Skeletal muscle tissue (tissue), 4 donors: ENCODE measurements around the gene ANKRA2. TPM values are rescaled to one million over a fixed set of nuclear protein-coding genes. Genes with fewer than 3 reads are reported as not detected.

ENCODE experiments used
- H3K27ac ChIP-seq: one replicate; pipeline ENCODE4 v1.7.0; 2013; ENCODE audit warnings: mild to moderate bottlenecking, low read depth, low read length, inconsistent platforms
- H3K27me3 ChIP-seq, 3 donors: one replicate each; pipeline ENCODE4 v1.7.0; 2013; ENCODE audit warnings: low read length in 3 of 3; ENCODE audit not compliant: control insufficient read depth in 3 of 3, insufficient read depth in 3 of 3
- H3K36me3 ChIP-seq, 3 donors: one replicate each; pipeline ENCODE4 v1.7.0; 2013; ENCODE audit warnings: low read length in 3 of 3; ENCODE audit not compliant: control insufficient read depth in 3 of 3, insufficient read depth in 3 of 3
- H3K4me1 ChIP-seq, 3 donors: one replicate each; pipeline ENCODE4 v1.7.0; 2013; ENCODE audit warnings: low read length in 3 of 3, mild to moderate bottlenecking in 3 of 3; ENCODE audit not compliant: control insufficient read depth in 3 of 3, insufficient read depth in 3 of 3
- H3K4me3 ChIP-seq, 3 donors: one replicate each; pipeline ENCODE4 v1.7.0; 2013; ENCODE audit warnings: low read length in 3 of 3
- H3K9ac ChIP-seq, 3 donors: one replicate each; pipeline ENCODE4 v1.7.0; 2013; ENCODE audit warnings: low read length in 3 of 3, mild to moderate bottlenecking in 3 of 3, moderate library complexity in 2 of 3, low read depth in 1 of 3
- H3K9me3 ChIP-seq, 3 donors: one replicate each; pipeline ENCODE4 v1.7.0; 2013; ENCODE audit warnings: low read length in 3 of 3; ENCODE audit not compliant: control insufficient read depth in 3 of 3
- total RNA-seq: library from RNA; depleted of rRNA; stranded (reverse); fragments of >200 nt; gene quantifications from one replicate; pipeline ENCODE4 v1.2.3, GENCODE V29; 2014
- donor health status: Osteomylitis.

Gene ANKRA2
- total RNA-seq, 1 donor from 2014 or later: 35.0 TPM

DNA sequence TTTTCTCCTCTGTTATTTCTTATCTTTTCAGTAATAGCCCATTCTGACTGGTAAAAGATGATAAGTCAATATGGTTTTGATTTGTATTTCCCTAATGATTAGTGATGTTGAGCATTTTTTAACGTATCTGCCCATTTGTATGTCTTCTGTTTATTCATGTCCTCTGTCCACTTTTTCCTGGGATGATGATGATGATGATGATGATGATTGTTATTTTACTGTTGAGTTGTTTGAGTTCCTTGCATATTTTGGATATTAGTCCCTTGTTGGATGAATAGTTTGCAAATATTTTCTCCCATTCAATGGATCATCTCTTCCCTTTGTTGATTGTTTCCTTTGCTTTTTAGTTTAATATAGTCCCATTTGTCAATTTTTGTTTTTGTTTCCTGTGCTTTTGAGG lies 27.1 kb upstream of the ANKRA2 start:
- Histone ChIP-seq H3K4me3 (no peak overlapping the region), H3K36me3 (no peaks in the 10 kb centered on the region), H3K4me1 (no peaks in the 10 kb centered on the region), H3K27me3 (no peaks in the 10 kb centered on the region), H3K9ac (no peak overlapping the region), H3K9me3 (no peaks in the 10 kb centered on the region), H3K27ac (no peak overlapping the region)

DNA sequence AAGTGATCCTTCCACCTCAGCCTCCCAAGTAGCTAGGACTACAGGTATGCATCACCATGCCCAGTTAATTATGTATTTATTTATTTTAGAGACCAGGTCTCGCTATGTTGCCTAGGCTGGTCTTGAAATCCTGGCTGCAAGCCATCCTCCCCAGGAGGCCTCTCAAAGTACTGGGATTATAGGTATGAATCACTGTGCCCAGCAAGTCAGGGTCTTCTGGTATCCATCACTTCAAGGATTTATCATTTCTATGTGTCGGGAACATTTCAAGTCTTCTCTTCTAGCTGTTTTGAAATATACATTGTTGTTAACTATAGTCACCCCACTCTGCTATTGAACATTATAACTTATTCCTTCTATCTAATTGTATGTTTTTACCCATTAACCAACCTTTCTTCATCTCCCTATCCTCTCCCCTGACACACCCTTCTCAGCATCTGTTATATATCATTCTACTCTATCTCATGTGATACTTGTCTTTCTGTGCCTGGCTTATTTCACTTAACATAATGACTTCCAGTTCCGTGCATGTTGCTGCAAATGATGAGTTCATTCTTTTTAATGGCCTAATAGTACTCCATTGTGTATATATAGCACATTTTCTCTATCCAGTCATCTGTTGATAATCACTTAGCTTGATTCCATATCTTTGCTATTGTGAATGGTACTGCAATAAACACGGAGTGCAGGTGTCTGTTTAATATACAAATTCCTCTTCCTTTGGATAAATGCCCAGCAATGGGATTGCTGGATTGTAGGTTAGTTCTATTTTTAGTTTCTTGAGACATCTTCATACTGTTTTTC lies 26.5 kb upstream of the ANKRA2 start:
- no peaks in the 10 kb centered on the region for H3K4me1 ChIP-seq
- H3K4me3 ChIP-seq: no peak overlapping the region
- no peaks in the 10 kb centered on the region for H3K36me3 ChIP-seq
- no peaks in the 10 kb centered on the region for H3K27me3 ChIP-seq
- no peaks in the 10 kb centered on the region for H3K9me3 ChIP-seq
- no peak overlapping the region for H3K27ac ChIP-seq
- no peak overlapping the region for H3K9ac ChIP-seq

DNA sequence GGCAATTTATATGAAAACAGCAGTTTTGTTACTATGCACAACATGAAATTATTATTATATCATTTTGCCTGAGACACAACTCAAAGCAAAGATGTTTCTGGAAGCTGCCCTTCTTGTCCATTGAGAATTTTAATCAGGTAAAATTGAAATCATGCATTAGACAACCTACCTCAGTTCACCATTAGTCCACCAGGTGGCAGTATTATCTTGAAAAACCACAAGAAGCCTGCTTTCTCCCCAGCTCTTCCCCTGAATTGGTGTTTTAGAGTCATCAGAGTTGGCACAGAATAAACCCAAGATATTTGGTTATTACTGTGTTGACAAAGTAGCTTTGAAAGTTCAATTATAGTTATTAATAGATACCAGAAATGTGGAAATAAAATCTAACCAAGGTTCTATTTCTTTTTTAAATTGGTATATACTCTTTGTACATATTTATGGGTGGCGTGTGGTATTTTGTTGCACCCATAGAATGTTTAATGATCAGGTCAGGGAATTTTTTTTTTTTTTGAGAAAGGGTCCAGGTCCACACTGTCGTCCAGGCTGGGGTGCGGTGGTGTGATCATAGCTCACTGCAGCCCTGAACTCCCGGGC lies 25.8 kb upstream of the ANKRA2 start:
- H3K4me3 ChIP-seq: no peak overlapping the region
- H3K36me3 ChIP-seq: no peaks in the 10 kb centered on the region
- H3K9me3 ChIP-seq: no peaks in the 10 kb centered on the region
- H3K9ac ChIP-seq: no peak overlapping the region
- H3K27me3 ChIP-seq: no peaks in the 10 kb centered on the region
- no peak overlapping the region for H3K27ac ChIP-seq
- H3K4me1 ChIP-seq: no peaks in the 10 kb centered on the region

DNA sequence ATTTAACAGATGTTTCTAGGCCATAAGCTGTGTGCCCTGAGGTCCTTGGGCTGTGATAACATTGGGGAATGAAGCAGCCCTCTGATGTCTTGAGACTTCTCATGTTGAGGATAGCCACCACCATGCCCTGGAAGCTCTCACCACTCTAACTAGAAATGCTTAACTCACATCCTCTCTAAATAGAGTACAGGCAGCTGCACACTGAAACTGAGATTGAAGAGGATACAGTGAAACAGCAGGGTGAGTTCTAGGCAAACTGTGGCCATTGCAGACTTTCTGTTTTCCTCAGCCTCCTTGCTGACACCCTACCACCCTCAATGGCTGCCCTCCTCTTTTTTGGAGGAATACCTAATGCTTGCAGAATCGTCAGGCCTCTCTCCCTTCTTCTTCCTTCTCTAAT lies 22.5 kb upstream of the ANKRA2 start:
- Histone ChIP-seq H3K36me3 (no peaks in the 10 kb centered on the region), H3K9ac (no peak overlapping the region), H3K4me1 (no peaks in the 10 kb centered on the region), H3K9me3 (no peaks in the 10 kb centered on the region), H3K4me3 (no peak overlapping the region), H3K27me3 (no peaks in the 10 kb centered on the region), H3K27ac (no peak overlapping the region)

DNA sequence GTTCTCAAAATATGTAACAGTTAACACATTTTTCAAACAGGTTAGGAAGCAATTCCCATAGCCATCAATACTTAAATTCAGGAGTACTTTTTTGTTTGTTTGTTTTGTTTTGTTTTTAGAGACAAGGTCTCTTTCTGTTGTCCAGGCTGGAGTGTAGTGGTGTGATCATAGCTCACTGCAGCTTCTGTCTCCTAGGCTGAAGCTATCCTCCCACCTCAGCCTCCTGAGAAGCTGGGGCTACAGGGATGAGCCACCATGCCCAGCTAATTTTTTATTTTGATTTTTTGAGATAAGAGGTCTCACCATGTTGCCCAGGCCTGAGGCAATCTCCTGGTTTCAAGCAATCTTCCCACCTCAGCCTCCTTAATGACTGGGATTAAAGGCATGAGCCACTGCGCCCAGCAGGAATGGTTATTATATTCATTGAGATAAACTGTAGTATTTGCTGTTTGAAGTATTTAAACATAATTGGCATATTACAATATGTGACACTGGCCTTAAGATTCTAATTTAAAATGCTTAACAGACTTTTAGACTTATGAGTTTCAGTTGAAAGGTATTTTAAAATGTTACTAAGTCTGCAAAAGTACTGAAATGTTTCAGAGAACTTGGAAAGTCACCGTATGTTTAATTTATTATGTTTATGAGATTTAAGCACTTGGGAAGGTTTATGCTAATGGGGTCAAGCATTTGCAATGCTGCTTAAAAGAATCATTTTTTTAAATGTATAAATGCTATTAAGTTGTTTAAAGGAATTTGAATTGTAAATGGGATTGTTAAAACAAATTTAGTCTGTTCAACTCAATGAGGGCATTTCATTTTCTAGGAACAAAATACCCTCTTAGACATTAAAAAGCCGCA lies 17.1 kb upstream of the ANKRA2 start:
- no peaks in the 10 kb centered on the region for H3K4me1 ChIP-seq
- no peak overlapping the region for H3K27ac ChIP-seq
- no peaks in the 10 kb centered on the region for H3K27me3 ChIP-seq
- no peaks in the 10 kb centered on the region for H3K9me3 ChIP-seq
- H3K4me3 ChIP-seq: no peak overlapping the region
- H3K36me3 ChIP-seq: peaks cover 16 to 33% (median 31%) of the 10 kb centered on the region in 3 donors
- H3K9ac ChIP-seq: no peak overlapping the region

- H3K4me1 ChIP-seq: peaks cover 16 to 27% (median 23%) of the 10 kb centered on the region in 3 donors
- H3K9me3 ChIP-seq: no peaks in the 10 kb centered on the region
- peaks cover 0 to 16% (median 15%) of the 10 kb centered on the region in 3 donors for H3K36me3 ChIP-seq
- H3K4me3 ChIP-seq: peak overlapping the region; percentile 95 to 100 (median 98)
- H3K27me3 ChIP-seq: no peaks in the 10 kb centered on the region
- H3K9ac ChIP-seq: peak overlapping the region; percentile 91 to 97 (median 97)
- H3K27ac ChIP-seq: peak overlapping the region; percentile 91
Measured at GRCh38 chr5:73565969-73566547, 619 bp upstream of the ANKRA2 start.

GRCh38 chr5:73564675-73565074 lies 764 bp downstream of the ANKRA2 start:
- Histone ChIP-seq H3K9ac (peak overlapping the region; percentile 91 to 97 (median 97)), H3K27ac (peak overlapping the region; percentile 91), H3K9me3 (no peaks in the 10 kb centered on the region), H3K27me3 (no peaks in the 10 kb centered on the region), H3K4me3 (peak overlapping the region; percentile 95 to 100 (median 98)), H3K4me1 (peaks cover 16 to 27% (median 23%) of the 10 kb centered on the region in 3 donors), H3K36me3 (peaks cover 3 to 20% (median 14%) of the 10 kb centered on the region in 3 donors)

GRCh38 chr5:73564018-73564417 lies 1.4 kb downstream of the ANKRA2 start:
- H3K27ac ChIP-seq: peak overlapping the region; percentile 91
- peaks cover 3 to 22% (median 15%) of the 10 kb centered on the region in 3 donors for H3K36me3 ChIP-seq
- peak overlapping the region; percentile 40 to 97 (median 97) for H3K9ac ChIP-seq
- peak overlapping the region; percentile 95 to 100 (median 98) for H3K4me3 ChIP-seq
- H3K27me3 ChIP-seq: no peaks in the 10 kb centered on the region
- no peaks in the 10 kb centered on the region for H3K9me3 ChIP-seq
- peaks cover 16 to 27% (median 23%) of the 10 kb centered on the region in 3 donors for H3K4me1 ChIP-seq

DNA sequence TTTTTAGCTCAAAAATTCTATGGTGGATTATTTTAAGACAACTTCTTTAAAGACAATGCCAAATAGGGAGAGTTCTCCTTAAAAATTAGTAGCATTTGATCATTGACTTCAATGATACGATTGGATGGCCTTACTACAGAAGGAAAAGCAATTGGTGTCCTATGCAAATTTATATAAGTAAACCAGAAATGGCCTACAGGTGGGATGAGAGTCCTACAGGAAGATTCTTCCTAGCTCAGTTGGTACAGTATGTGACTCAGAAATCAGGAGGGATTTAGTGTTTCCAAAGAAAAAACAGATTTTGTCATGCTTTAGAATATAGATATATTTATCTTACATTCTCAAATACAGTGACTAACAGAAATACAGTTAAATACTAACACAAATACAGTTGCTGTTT lies 6.5 kb downstream of the ANKRA2 start:
- no peak overlapping the region for H3K27ac ChIP-seq
- H3K4me1 ChIP-seq: peaks cover 2 to 7% (median 4%) of the 10 kb centered on the region in 3 donors
- no peak overlapping the region for H3K4me3 ChIP-seq
- H3K36me3 ChIP-seq: peaks cover 18 to 57% (median 42%) of the 10 kb centered on the region in 3 donors
- H3K9ac ChIP-seq: no peak overlapping the region
- no peaks in the 10 kb centered on the region for H3K9me3 ChIP-seq
- no peaks in the 10 kb centered on the region for H3K27me3 ChIP-seq
